Spinal cord (tissue), 10 donors: ENCODE measurements around the gene TNFAIP2. TPM values are rescaled to one million over a fixed set of nuclear protein-coding genes. Genes with fewer than 3 reads are reported as not detected.

Experiments used
- DNase-seq, 6 donors: peaks; one replicate each; pipeline versions ENCODE4 v3.0.0 to v3.0.0-alpha.2; 2013 to 2015; ENCODE audit warnings: low spot score in 6 of 6, low read depth in 4 of 6
- H3K27ac ChIP-seq: one replicate; pipeline ENCODE4 v1.5.1; 2013; ENCODE audit warnings: low read depth, low read length, control low read depth
- H3K27me3 ChIP-seq: one replicate; pipeline ENCODE4 v1.6.1; 2013; ENCODE audit warnings: low read length; ENCODE audit not compliant: control insufficient read depth, insufficient read depth
- H3K36me3 ChIP-seq: one replicate; pipeline ENCODE4 v1.6.1; 2013; ENCODE audit warnings: low read length; ENCODE audit not compliant: control insufficient read depth, insufficient read depth
- H3K4me1 ChIP-seq: one replicate; pipeline ENCODE4 v1.6.1; 2013; ENCODE audit warnings: low read length; ENCODE audit not compliant: control insufficient read depth, insufficient read depth
- H3K4me3 ChIP-seq: one replicate; pipeline ENCODE4 v1.5.1; 2013; ENCODE audit warnings: low read depth, low read length, control low read depth
- H3K9me3 ChIP-seq: one replicate; pipeline ENCODE4 v1.6.1; 2013; ENCODE audit warnings: low read length; ENCODE audit not compliant: control insufficient read depth, insufficient read depth
- WGBS: methylation state at CpG from one replicate; pipeline ENCODE4 v1.1.5; 2013; ENCODE audit warnings: missing lambda C conversion rate; ENCODE audit not compliant: insufficient coverage; 5-methylcytosine and 5-hydroxymethylcytosine counted together
- polyA plus RNA-seq, 2 donors: library from polyadenylated mRNA; unstranded; fragments of 120-200 nt; gene quantifications; one replicate each; pipeline ENCODE4 v1.2.1, GENCODE V29; 2013; ENCODE audit not compliant: insufficient read length in 2 of 2
- total RNA-seq, 2 donors: library from RNA; depleted of rRNA in 1 of 2; stranded (reverse); fragments of 120-200 nt in 1 of 2; fragments of >200 nt in 1 of 2; gene quantifications; one replicate each; pipeline versions ENCODE4 v1.2.3 to v1.2.4, GENCODE V29; 2013 to 2014
- donor health status: healthy.

The TNFAIP2 gene
- total and polyA plus RNA-seq, 4 donors: 9.4 to 18.4 (median 12.7) TPM

- Histone ChIP-seq H3K4me1 (peaks cover 23% of the 10 kb centered on the region), H3K27ac (no peak overlapping the region), H3K9me3 (no peaks in the 10 kb centered on the region), H3K4me3 (no peak overlapping the region), H3K36me3 (peaks cover 55% of the 10 kb centered on the region), H3K27me3 (peaks cover 12% of the 10 kb centered on the region)
- DNase-seq: no peak
- 91% methylated on average over 1 of the region's 2 CpGs for WGBS
These were observed 11.1 kb downstream of the TNFAIP2 start for GRCh38 chr14:103134405-103134804.

GRCh38 chr14:103134919-103135318 lies 11.7 kb downstream of the TNFAIP2 start:
- peaks cover 26% of the 10 kb centered on the region for H3K4me1 ChIP-seq
- no peak overlapping the region for H3K4me3 ChIP-seq
- DNase-seq: no peak
- H3K36me3 ChIP-seq: peaks cover 50% of the 10 kb centered on the region
- WGBS: 90% methylated on average over 14 of the region's 14 CpGs
- H3K27me3 ChIP-seq: peaks cover 16% of the 10 kb centered on the region
- H3K9me3 ChIP-seq: no peaks in the 10 kb centered on the region
- H3K27ac ChIP-seq: no peak overlapping the region

DNA sequence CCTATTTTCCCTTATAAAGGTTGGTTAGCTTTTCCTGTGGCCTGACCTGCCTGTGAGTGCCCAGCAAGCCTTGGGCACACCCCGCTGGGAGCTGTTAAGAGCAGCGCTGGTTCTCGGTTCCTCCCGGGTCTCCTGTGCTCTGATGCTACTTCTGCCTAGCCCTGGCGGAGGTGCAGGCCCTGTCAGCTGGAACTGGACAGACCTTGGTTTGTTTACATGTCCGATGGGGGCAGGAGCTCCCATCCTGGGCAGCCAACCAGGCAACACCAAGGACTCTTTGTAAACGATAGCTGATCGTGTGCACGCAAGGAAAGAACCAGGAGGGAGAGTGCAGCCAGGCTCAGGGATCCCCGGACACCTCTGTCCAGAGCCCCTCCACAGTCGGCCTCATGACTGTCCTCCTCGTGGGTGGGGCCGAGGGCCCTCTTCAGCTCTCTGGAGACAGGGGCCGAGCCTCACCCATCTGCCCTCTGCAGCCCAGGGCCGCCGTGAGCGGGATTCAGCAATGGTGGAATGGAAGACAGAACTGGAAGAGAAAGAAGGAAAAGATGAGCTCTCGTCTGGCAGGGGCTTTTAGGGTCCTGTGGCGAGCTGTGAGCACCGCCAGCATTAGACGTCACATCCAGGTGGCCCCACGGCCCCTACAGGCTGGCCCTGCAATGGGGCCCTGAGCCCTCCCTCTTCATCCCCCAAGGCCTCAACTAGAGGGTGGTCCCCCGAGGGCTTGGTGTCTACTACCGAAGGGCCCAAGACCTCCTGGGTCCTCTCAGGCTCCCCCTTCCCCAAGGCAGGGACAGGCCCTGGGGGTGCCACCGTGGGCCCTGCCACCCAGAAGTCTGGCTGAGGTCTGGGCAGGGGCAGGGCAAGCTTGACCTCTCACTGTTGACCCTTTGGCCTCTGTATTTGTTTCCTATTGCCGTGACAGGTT lies 12.3 kb downstream of the TNFAIP2 start:
- Histone ChIP-seq H3K27me3 (peaks cover 22% of the 10 kb centered on the region), H3K9me3 (no peaks in the 10 kb centered on the region), H3K27ac (no peak overlapping the region), H3K4me1 (peaks cover 24% of the 10 kb centered on the region), H3K36me3 (peaks cover 47% of the 10 kb centered on the region), H3K4me3 (no peak overlapping the region)
- 85% methylated on average over 25 of the region's 26 CpGs for WGBS
- DNase-seq: no peak

- H3K27ac ChIP-seq: no peak overlapping the region
- H3K4me1 ChIP-seq: peaks cover 19% of the 10 kb centered on the region
- H3K36me3 ChIP-seq: peaks cover 42% of the 10 kb centered on the region
- peaks cover 25% of the 10 kb centered on the region for H3K27me3 ChIP-seq
- no peak overlapping the region for H3K4me3 ChIP-seq
- DNase-seq: no peak
- 78% methylated on average over 16 of the region's 20 CpGs for WGBS
- H3K9me3 ChIP-seq: no peaks in the 10 kb centered on the region
These were observed 13.4 kb downstream of the TNFAIP2 start for GRCh38 chr14:103136388-103137271.

GRCh38 chr14:103137689-103138300 lies 14.5 kb downstream of the TNFAIP2 start:
- peaks cover 30% of the 10 kb centered on the region for H3K36me3 ChIP-seq
- H3K4me1 ChIP-seq: peaks cover 19% of the 10 kb centered on the region
- 70% methylated on average over 22 of the region's 22 CpGs for WGBS
- no peak overlapping the region for H3K27ac ChIP-seq
- DNase-seq: no peak
- H3K4me3 ChIP-seq: no peak overlapping the region
- H3K9me3 ChIP-seq: no peaks in the 10 kb centered on the region
- H3K27me3 ChIP-seq: peaks cover 32% of the 10 kb centered on the region

GRCh38 chr14:103138301-103139131 lies 15.3 kb downstream of the TNFAIP2 start:
- H3K27ac ChIP-seq: no peak overlapping the region
- peaks cover 25% of the 10 kb centered on the region for H3K36me3 ChIP-seq
- H3K4me3 ChIP-seq: no peak overlapping the region
- peaks cover 19% of the 10 kb centered on the region for H3K4me1 ChIP-seq
- H3K27me3 ChIP-seq: peaks cover 35% of the 10 kb centered on the region
- no peak for DNase-seq
- H3K9me3 ChIP-seq: no peaks in the 10 kb centered on the region
- 23% methylated on average over 66 of the region's 66 CpGs for WGBS

DNA sequence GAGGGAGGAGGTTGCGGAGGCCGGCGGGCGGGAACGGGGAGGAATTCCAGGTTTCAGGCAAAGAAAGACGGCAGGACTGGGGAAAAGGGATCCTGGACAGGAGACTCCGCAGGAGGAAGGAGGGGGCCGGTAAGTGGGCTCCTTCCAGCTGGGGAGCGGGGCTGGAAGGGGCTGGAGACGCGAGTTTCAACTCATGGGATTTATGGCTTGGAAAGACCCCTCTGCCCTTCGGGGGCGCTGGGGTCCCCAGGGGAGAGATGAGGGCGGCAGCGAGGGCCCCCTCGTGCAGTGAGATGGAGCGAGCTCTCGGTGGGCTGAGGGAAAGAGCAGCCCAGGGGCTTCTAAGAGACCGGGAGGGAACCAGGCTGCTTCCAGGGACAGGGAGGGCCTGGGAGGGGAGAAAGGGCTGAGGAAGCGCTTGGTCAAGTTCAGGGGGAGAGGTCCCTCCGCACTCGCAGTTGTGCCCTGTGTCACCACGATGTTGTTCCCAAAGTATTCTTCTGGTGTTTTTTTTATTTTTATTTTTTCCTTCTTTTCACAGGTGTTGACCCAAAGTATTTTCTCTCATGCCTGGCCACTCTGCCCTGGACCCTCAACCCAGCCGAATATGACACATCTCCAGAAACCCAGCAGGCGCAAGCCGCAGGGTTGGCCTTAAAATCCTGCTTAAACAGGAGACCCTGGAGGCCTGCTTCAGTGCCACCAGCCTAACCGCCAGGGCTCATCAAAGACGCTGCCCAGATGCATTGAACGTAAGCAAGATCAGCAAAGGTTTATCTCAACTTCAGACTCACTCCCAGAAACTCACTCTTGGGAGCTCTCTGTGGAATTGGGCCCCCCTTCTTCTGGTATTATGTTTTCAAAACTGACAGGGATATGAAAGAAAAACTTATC lies 16.1 kb downstream of the TNFAIP2 start:
- WGBS: 32% methylated on average over 21 of the region's 29 CpGs

GRCh38 chr14:103140316-103141109 lies 17.3 kb downstream of the TNFAIP2 start:
- Histone ChIP-seq H3K27me3 (peaks cover 35% of the 10 kb centered on the region), H3K9me3 (no peaks in the 10 kb centered on the region), H3K27ac (no peak overlapping the region), H3K4me1 (peaks cover 19% of the 10 kb centered on the region), H3K4me3 (no peak overlapping the region), H3K36me3 (peaks cover 6% of the 10 kb centered on the region)
- DNase-seq: no peak
- WGBS: 56% methylated on average over 11 of the region's 12 CpGs

More for the DNA sequence above, 16.1 kb downstream of the TNFAIP2 start:
- Histone ChIP-seq H3K4me1 (peaks cover 19% of the 10 kb centered on the region), H3K27me3 (peaks cover 35% of the 10 kb centered on the region), H3K9me3 (no peaks in the 10 kb centered on the region), H3K27ac (no peak overlapping the region), H3K4me3 (no peak overlapping the region), H3K36me3 (peaks cover 16% of the 10 kb centered on the region)
- no peak for DNase-seq
